CD14-positive monocyte (primary cell): ENCODE results near the gene CHP2. TPM values are rescaled to one million over a fixed set of nuclear protein-coding genes. Genes with fewer than 3 reads are reported as not detected.

ENCODE experiments used
- DNase-seq, 3 donors: peaks; one replicate each; pipeline ENCODE4 v3.0.0-alpha.2; 2011 to 2022
- H2AFZ ChIP-seq: 2 replicates; pipeline ENCODE4 v1.6.0; 2012; ENCODE audit warnings: mild to moderate bottlenecking, low read depth, low read length, inconsistent platforms; ENCODE audit not compliant: insufficient read depth, poor library complexity, severe bottlenecking
- H3K27ac ChIP-seq, 2 donors: 1 replicate in 1 of 2; 2 replicates in 1 of 2; pipeline ENCODE4 v1.5.1; 2012 to 2013; ENCODE audit warnings: low read length in 2 of 2, control low read depth in 1 of 2, inconsistent platforms in 1 of 2, low read depth in 1 of 2, mild to moderate bottlenecking in 1 of 2
- H3K27me3 ChIP-seq, 2 donors: one replicate each; pipeline versions ENCODE4 v1.6.0 to v1.6.1; 2011 to 2013; ENCODE audit warnings: low read length in 2 of 2; ENCODE audit not compliant: control insufficient read depth in 2 of 2, insufficient read depth in 2 of 2
- H3K36me3 ChIP-seq, 2 donors: replicated peaks in 1 of 2; 1 replicate in 1 of 2; 2 replicates in 1 of 2; pipeline versions ENCODE4 v1.5.1 to v1.6.1; 2012 to 2013; ENCODE audit warnings: low read length in 2 of 2, control low read depth in 1 of 2, inconsistent platforms in 1 of 2, mild to moderate bottlenecking in 1 of 2; ENCODE audit not compliant: insufficient read depth in 2 of 2, control insufficient read depth in 1 of 2
- H3K4me1 ChIP-seq, 2 donors: 1 replicate in 1 of 2; 2 replicates in 1 of 2; pipeline versions ENCODE4 v1.5.1 to v1.6.1; 2012 to 2013; ENCODE audit warnings: low read length in 2 of 2, control low read depth in 1 of 2, inconsistent platforms in 1 of 2, mild to moderate bottlenecking in 1 of 2, moderate library complexity in 1 of 2; ENCODE audit not compliant: insufficient read depth in 2 of 2, control insufficient read depth in 1 of 2
- H3K4me2 ChIP-seq: replicated peaks from 2 replicates; pipeline ENCODE3; 2012; ENCODE audit warnings: low read length, moderate library complexity, mild to moderate bottlenecking; ENCODE audit not compliant: poor library complexity, severe bottlenecking; ENCODE audit errors: extremely low read depth
- H3K4me3 ChIP-seq, 3 experiments: fragments of 200-600 bp in 1 of 3; sonication (generic) in 1 of 3; replicated peaks in 1 of 3; 1 replicate in 2 of 3; 2 replicates in 1 of 3; pipeline ENCODE4 v1.5.1; 2011 to 2013; ENCODE audit warnings: low read length in 3 of 3, mild to moderate bottlenecking in 3 of 3, control low read depth in 2 of 3, low read depth in 2 of 3, inconsistent platforms in 1 of 3, moderate library complexity in 1 of 3
- H3K79me2 ChIP-seq: 2 replicates; pipeline ENCODE4 v1.6.0; 2012; ENCODE audit warnings: mild to moderate bottlenecking, control low read depth, inconsistent platforms, low read length, moderate library complexity; ENCODE audit not compliant: insufficient read depth
- H3K9ac ChIP-seq: 2 replicates; pipeline ENCODE4 v1.6.0; 2017; ENCODE audit warnings: low read length, mild to moderate bottlenecking; ENCODE audit not compliant: insufficient read depth, poor library complexity, severe bottlenecking
- H3K9me3 ChIP-seq, 2 donors: replicated peaks in 1 of 2; 1 replicate in 1 of 2; 2 replicates in 1 of 2; pipeline versions ENCODE4 v1.5.1 to v1.6.1; 2012 to 2013; ENCODE audit warnings: low read length in 2 of 2, control low read depth in 1 of 2; ENCODE audit not compliant: control insufficient read depth in 1 of 2, insufficient read depth in 1 of 2
- H4K20me1 ChIP-seq: 2 replicates; pipeline ENCODE4 v1.6.0; 2012; ENCODE audit warnings: mild to moderate bottlenecking, low read length, control low read depth, moderate library complexity; ENCODE audit not compliant: insufficient read depth
- H3K27ac Mint-ChIP-seq, 7 donors: one replicate each; pipeline ENCODE4 v1.8.0; 2020; ENCODE audit warnings: mild to moderate bottlenecking in 7 of 7, mixed read lengths in 7 of 7, moderate library complexity in 6 of 7, inconsistent platforms in 2 of 7
- H3K27me3 Mint-ChIP-seq, 3 donors: one replicate each; pipeline ENCODE4 v1.8.0; 2021 to 2022; ENCODE audit warnings: low read depth in 3 of 3, mild to moderate bottlenecking in 3 of 3, mixed read lengths in 3 of 3, moderate library complexity in 3 of 3, inconsistent platforms in 1 of 3
- H3K36me3 Mint-ChIP-seq, 2 donors: one replicate each; pipeline ENCODE4 v1.8.0; 2020; ENCODE audit warnings: mixed read lengths in 2 of 2, inconsistent platforms in 1 of 2, mild to moderate bottlenecking in 1 of 2
- H3K4me1 Mint-ChIP-seq: one replicate; pipeline ENCODE4 v1.8.0; 2020; ENCODE audit warnings: mild to moderate bottlenecking, mixed read lengths
- H3K4me3 Mint-ChIP-seq, 2 donors: one replicate each; pipeline ENCODE4 v1.8.0; 2020; ENCODE audit warnings: mild to moderate bottlenecking in 2 of 2, mixed read lengths in 2 of 2, moderate library complexity in 1 of 2
- H3K9me3 Mint-ChIP-seq, 7 donors: one replicate each; pipeline ENCODE4 v1.8.0; 2020 to 2022; ENCODE audit warnings: mixed read lengths in 7 of 7, mild to moderate bottlenecking in 6 of 7, moderate library complexity in 6 of 7, inconsistent platforms in 2 of 7
- WGBS: methylation state at CpG from one replicate; pipeline ENCODE4 v1.1.5; 2013; ENCODE audit warnings: missing lambda C conversion rate; ENCODE audit not compliant: insufficient coverage; 5-methylcytosine and 5-hydroxymethylcytosine counted together
- intact Hi-C, 2 donors: fragments of 100-400 bp; cut with micrococcal nuclease; formaldehyde crosslinking; loops; one replicate each; pipeline versions ENCODE4 v1.15.0 to v1.15.1; 2023
- polyA plus RNA-seq, 3 donors: library from polyadenylated mRNA; depleted of rRNA in 1 of 3; unstranded in 2 of 3; stranded (reverse) in 1 of 3; fragments of 300-500 nt in 2 of 3; fragments of >200 nt in 1 of 3; fragmentation: Illumina TruSeq in 2 of 3; gene quantifications; 1 replicate in 2 of 3; 2 replicates in 1 of 3; pipeline ENCODE4 v1.2.3, GENCODE V29; 2012 to 2021
- TF ChIP-seq, protein P1 (sequence below): fragments of 200-600 bp; IDR thresholded peaks from one replicate; pipeline ENCODE4 v1.8.0; 2022; ENCODE audit warnings: antibody characterized with exemption, mild to moderate bottlenecking

CHP2 gene
- polyA plus RNA-seq, 3 donors = not detected

DNA sequence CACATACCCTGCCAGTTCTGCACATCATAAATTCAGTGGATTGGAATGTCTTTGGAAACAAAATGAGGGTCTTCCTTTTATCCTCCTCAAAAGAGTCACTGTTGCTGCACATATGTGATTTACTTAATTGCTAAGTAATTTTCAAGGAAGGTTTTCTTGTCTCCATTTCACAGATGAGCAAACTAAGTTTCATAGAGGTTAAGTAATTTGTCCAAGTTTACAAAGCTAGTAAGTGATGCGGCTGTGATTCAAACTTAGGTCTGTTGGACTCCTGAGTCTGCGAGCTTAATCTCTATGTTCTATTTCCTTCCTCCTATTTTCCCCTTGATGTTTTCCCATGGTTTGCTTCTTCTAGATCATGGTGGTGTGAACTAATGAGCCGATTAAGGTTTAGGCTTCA, 28.1 kb upstream of the CHP2 start:
- Histone ChIP-seq H3K9ac (no peak overlapping the region), H3K27ac (no peak overlapping the region), H4K20me1 (no peaks in the 10 kb centered on the region), H3K4me1 (peaks cover 0 to 4% of the 10 kb centered on the region in 2 donors), H3K27me3 (no peaks in the 10 kb centered on the region), H3K9me3 (peaks cover 10 to 13% of the 10 kb centered on the region in 2 donors), H3K79me2 (no peaks in the 10 kb centered on the region), H3K4me2 (no peak overlapping the region), H3K36me3 (no peaks in the 10 kb centered on the region), H3K4me3 (no peak overlapping the region), H2AFZ (no peak overlapping the region)
- Mint-ChIP-seq H3K27me3 (peaks cover 0 to 3% (median 2%) of the 10 kb centered on the region in 3 donors), H3K36me3 (no peaks in the 10 kb centered on the region), H3K4me1 (peaks cover 9% of the 10 kb centered on the region), H3K4me3 (no peak overlapping the region), H3K9me3 (peaks cover 6 to 21% (median 18%) of the 10 kb centered on the region in 7 donors), H3K27ac (no peak overlapping the region)
- intact Hi-C loops = no loop called here
- WGBS = 80% methylated on average over 1 of the region's 3 CpGs
- TF ChIP-seq, protein P1, sequence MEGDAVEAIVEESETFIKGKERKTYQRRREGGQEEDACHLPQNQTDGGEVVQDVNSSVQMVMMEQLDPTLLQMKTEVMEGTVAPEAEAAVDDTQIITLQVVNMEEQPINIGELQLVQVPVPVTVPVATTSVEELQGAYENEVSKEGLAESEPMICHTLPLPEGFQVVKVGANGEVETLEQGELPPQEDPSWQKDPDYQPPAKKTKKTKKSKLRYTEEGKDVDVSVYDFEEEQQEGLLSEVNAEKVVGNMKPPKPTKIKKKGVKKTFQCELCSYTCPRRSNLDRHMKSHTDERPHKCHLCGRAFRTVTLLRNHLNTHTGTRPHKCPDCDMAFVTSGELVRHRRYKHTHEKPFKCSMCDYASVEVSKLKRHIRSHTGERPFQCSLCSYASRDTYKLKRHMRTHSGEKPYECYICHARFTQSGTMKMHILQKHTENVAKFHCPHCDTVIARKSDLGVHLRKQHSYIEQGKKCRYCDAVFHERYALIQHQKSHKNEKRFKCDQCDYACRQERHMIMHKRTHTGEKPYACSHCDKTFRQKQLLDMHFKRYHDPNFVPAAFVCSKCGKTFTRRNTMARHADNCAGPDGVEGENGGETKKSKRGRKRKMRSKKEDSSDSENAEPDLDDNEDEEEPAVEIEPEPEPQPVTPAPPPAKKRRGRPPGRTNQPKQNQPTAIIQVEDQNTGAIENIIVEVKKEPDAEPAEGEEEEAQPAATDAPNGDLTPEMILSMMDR = no peak
- DNase-seq = no peak

DNA sequence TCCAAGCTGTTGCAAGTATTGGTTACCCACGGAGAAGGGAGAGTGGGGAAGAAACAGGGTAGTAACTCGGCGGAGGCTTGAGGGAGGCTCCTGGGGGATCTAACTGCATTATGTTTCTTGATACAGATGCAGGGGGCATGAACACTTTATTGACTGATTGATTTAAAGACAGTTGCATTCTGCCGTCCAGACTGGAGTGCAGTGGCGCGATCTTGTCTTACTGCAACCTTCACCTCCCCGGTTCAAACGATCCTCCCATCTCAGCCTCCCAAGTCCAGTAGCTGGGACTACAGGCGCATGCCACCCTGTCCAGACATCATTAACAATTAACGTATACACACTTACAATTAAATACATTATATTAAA, 26.7 kb upstream of the CHP2 start:
- Histone ChIP-seq H3K9ac (no peak overlapping the region), H3K36me3 (no peaks in the 10 kb centered on the region), H3K4me2 (peak overlapping the region; percentile 34), H3K79me2 (no peaks in the 10 kb centered on the region), H3K27me3 (no peaks in the 10 kb centered on the region), H3K4me3 (no peak overlapping the region), H3K4me1 (peaks cover 0 to 4% of the 10 kb centered on the region in 2 donors), H3K9me3 (peaks cover 3 to 7% of the 10 kb centered on the region in 2 donors), H2AFZ (peak overlapping the region; percentile 66), H4K20me1 (no peaks in the 10 kb centered on the region), H3K27ac (no peak overlapping the region)
- H3K27me3 Mint-ChIP-seq = peaks cover 0 to 12% (median 4%) of the 10 kb centered on the region in 3 donors
- no peak overlapping the region for H3K4me3 Mint-ChIP-seq
- peaks cover 2 to 7% (median 4%) of the 10 kb centered on the region in 7 donors for H3K9me3 Mint-ChIP-seq
- TF ChIP-seq, protein P1 = peak; percentile 63
- 55% methylated on average over 7 of the region's 10 CpGs for WGBS
- H3K27ac Mint-ChIP-seq = no peak overlapping the region
- no peak for DNase-seq
- peaks cover 9% of the 10 kb centered on the region for H3K4me1 Mint-ChIP-seq
- no peaks in the 10 kb centered on the region for H3K36me3 Mint-ChIP-seq
- intact Hi-C loops = no loop called here
